ENCODE results near the gene MBD2. TPM values are rescaled to one million over a fixed set of nuclear protein-coding genes. Genes with fewer than 3 reads are reported as not detected.

Gene MBD2
- total RNA-seq, 1 donor from 2014 or later, result 40.4 TPM

DNA sequence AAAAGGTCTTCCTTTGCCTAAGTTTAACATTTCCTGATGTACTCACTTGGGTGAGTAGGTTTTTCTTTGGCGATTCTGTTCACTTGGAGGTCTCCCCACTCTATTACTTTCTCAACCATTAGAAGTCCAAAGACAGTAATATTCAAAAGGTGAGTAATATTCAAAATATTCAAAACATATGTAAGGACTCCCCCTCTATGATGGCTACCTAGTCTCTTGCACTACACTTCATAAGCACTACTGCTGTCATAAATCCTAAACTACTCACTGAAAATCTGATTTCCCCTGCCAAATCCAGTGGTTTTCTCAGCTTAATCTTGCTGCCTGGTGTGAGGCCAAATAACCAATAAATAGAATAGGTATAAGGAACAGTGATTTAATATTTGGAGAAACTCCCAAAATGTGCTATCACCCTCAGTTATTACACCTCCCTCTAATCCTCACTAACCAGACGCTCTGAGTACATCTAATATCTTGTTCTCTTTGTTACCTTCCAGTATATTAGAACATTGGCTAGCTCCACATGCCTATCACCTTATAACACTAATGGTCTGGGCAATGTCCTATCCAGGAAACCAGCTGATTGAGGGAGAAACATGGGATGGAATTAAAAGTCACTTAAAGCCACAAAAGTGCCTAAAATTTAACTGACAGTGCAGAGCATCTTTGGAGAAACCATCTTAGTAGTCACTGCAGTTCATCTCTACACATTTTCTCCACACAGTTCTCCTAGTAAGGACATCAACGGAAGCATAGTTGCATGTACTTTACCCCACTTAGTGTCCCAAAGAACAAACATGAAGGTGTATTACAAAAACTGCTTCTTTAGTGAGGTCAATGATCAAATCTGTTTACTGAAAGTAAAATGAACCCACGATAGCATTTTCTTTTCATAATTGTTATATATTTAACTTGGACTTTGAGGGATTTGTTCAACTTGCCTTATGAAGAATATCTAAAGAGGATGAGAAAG lies 54.8 kb downstream of the MBD2 start:
- H3K27me3 Mint-ChIP-seq, result no peaks in the 10 kb centered on the region
- DNase-seq (ENCODE audit: low spot score, unreplicated experiment), result no peak
- no peaks in the 10 kb centered on the region for H3K36me3 Mint-ChIP-seq (ENCODE audit: insufficient read depth)
- no peaks in the 10 kb centered on the region for H3K9me3 Mint-ChIP-seq (ENCODE audit: low read depth)
- TF ChIP-seq, protein P1, sequence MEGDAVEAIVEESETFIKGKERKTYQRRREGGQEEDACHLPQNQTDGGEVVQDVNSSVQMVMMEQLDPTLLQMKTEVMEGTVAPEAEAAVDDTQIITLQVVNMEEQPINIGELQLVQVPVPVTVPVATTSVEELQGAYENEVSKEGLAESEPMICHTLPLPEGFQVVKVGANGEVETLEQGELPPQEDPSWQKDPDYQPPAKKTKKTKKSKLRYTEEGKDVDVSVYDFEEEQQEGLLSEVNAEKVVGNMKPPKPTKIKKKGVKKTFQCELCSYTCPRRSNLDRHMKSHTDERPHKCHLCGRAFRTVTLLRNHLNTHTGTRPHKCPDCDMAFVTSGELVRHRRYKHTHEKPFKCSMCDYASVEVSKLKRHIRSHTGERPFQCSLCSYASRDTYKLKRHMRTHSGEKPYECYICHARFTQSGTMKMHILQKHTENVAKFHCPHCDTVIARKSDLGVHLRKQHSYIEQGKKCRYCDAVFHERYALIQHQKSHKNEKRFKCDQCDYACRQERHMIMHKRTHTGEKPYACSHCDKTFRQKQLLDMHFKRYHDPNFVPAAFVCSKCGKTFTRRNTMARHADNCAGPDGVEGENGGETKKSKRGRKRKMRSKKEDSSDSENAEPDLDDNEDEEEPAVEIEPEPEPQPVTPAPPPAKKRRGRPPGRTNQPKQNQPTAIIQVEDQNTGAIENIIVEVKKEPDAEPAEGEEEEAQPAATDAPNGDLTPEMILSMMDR (IDR thresholded peaks at IDR 0.05; ENCODE audit: unreplicated experiment), result no peak
- no peak overlapping the region for H3K4me3 Mint-ChIP-seq (ENCODE audit: low read depth)
- no peak overlapping the region for H3K27ac Mint-ChIP-seq
- H3K4me1 Mint-ChIP-seq (ENCODE audit: low read depth), result no peaks in the 10 kb centered on the region

DNA sequence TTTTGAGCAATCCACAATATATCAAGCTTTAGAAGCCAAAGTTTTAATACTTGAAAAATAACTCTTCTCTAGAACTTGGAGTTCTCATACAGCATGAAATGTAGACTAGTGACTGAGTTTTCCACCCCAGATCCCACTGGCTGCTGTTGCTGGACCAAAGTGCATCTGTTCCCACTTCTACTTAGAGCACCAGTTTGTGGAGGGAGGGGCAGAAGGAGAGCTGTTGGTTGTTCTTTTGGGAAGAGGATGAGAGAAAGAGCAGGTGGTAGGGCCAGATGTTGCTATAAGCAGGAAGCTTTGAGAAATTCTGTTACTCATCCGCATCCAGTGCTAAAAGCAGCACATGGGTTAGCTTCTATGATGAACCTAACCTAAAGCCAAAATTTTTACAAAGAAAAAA lies 59.0 kb downstream of the MBD2 start:
- Mint-ChIP-seq H3K4me1 (ENCODE audit: low read depth) (no peaks in the 10 kb centered on the region), H3K36me3 (ENCODE audit: insufficient read depth) (peaks cover 8% of the 10 kb centered on the region), H3K9me3 (ENCODE audit: low read depth) (no peaks in the 10 kb centered on the region), H3K4me3 (ENCODE audit: low read depth) (no peak overlapping the region), H3K27ac (no peak overlapping the region), H3K27me3 (no peaks in the 10 kb centered on the region)
- TF ChIP-seq, protein P1 (IDR thresholded peaks at IDR 0.05; ENCODE audit: unreplicated experiment), result no peak
- DNase-seq (ENCODE audit: low spot score, unreplicated experiment), result no peak

DNA sequence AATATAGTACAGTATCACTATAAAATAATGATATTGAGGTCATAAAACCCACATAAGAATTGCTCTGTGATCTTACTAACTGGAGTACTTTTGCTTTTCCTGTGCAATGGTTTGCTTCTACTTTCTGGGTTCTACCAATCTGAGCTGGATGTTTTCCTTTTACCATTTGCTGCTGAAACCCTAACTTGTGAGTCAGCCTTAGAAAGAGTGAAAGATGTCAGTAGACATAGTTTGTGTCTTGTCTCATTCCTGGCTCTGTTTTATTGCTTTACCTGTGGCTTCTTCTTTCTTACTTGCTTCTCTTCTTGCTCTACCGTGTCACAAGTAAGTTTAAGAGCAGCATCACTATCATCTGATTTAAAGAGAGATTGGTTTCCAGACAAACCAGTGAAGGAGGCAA lies 61.0 kb downstream of the MBD2 start:
- H3K27me3 Mint-ChIP-seq, result no peaks in the 10 kb centered on the region

DNA sequence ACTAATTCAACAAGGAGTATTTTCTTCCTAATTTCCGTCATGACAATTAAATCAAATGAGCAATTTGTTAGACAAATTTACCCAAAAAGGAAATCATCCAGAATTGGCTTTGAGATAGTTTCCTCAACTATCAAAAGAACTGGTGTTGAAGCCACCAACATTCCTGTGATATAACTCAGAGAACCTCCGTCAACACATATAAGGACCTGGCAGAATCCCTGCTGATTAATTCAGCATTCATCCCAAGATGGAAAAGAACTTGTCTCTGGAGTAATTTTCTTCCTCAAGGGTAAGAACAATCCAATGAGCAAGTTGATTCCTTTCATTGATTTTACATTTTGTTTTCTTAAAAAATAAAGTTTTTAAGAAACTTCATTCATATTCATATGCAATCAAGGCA lies 62.0 kb downstream of the MBD2 start:
- TF ChIP-seq, protein P1 (IDR thresholded peaks at IDR 0.05; ENCODE audit: unreplicated experiment), result no peak
- H3K27me3 Mint-ChIP-seq, result no peaks in the 10 kb centered on the region
- H3K27ac Mint-ChIP-seq, result no peak overlapping the region
- H3K4me1 Mint-ChIP-seq (ENCODE audit: low read depth), result no peaks in the 10 kb centered on the region
- no peak for DNase-seq (ENCODE audit: low spot score, unreplicated experiment)
- H3K36me3 Mint-ChIP-seq (ENCODE audit: insufficient read depth), result peaks cover 25% of the 10 kb centered on the region
- H3K4me3 Mint-ChIP-seq (ENCODE audit: low read depth), result no peak overlapping the region
- H3K9me3 Mint-ChIP-seq (ENCODE audit: low read depth), result no peaks in the 10 kb centered on the region

More for the DNA sequence above, 61.0 kb downstream of the MBD2 start:
- DNase-seq (ENCODE audit: low spot score, unreplicated experiment), result no peak
- peaks cover 19% of the 10 kb centered on the region for H3K36me3 Mint-ChIP-seq (ENCODE audit: insufficient read depth)
- no peak overlapping the region for H3K27ac Mint-ChIP-seq
- H3K9me3 Mint-ChIP-seq (ENCODE audit: low read depth), result no peaks in the 10 kb centered on the region
- H3K4me3 Mint-ChIP-seq (ENCODE audit: low read depth), result no peak overlapping the region
- H3K4me1 Mint-ChIP-seq (ENCODE audit: low read depth), result no peaks in the 10 kb centered on the region
- TF ChIP-seq, protein P1 (IDR thresholded peaks at IDR 0.05; ENCODE audit: unreplicated experiment), result no peak

DNA sequence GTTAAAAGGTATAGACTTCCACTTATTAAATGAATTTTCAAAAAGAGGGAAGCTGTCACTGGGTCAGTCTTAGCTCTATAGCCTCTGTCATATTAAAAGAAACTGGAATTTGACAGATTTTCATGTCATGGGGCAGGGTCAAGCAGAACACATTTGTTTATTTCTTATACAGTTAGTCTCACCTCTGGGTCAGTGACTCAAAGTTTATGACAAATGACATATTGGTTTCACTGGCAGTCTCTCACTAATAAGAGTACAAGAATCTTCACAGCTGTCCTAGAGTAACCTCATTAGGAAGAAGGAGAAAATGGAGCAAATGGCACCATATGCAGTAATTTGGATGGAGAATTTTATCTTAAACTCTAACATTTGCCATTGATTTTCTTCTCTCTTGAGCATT lies 63.2 kb downstream of the MBD2 start:
- Mint-ChIP-seq H3K27ac (no peak overlapping the region), H3K4me1 (ENCODE audit: low read depth) (no peaks in the 10 kb centered on the region), H3K36me3 (ENCODE audit: insufficient read depth) (peaks cover 26% of the 10 kb centered on the region), H3K9me3 (ENCODE audit: low read depth) (no peaks in the 10 kb centered on the region), H3K27me3 (no peaks in the 10 kb centered on the region), H3K4me3 (ENCODE audit: low read depth) (no peak overlapping the region)
- no peak for DNase-seq (ENCODE audit: low spot score, unreplicated experiment)
- TF ChIP-seq, protein P1 (IDR thresholded peaks at IDR 0.05; ENCODE audit: unreplicated experiment), result no peak
